HCT116 (cell line): Measurements from ENCODE around the gene CKB. TPM values are rescaled to one million over a fixed set of nuclear protein-coding genes. Genes with fewer than 3 reads are reported as not detected.

Source experiments
- ATAC-seq: fragments of 200-7000 bp; cut with Tn5 transposase; 2 replicates; pipeline ENCODE4 v1.9.1; 2020; ENCODE audit warnings: mild to moderate bottlenecking, moderate library complexity
- BruUV-seq: library from RNA; stranded (reverse); fragments of 400-500 nt; replicated peaks from 2 replicates; lab custom pipeline; 2021; lab: Mats Ljungman, UMichigan
- CTCF ChIA-PET: fragments of 300-600 bp; sonication (Branson Sonifier 250); formaldehyde crosslinking; loops from one replicate; lab custom pipeline; 2021; ENCODE audit warnings: antibody characterized with exemption; lab: Charles Lee
- POLR2A ChIA-PET: fragments of 300-600, 350-600 bp; sonication (Branson Sonifier 250); formaldehyde crosslinking; loops from one replicate; lab custom pipeline; 2021; ENCODE audit warnings: antibody characterized with exemption; lab: Charles Lee
- RAD21 ChIA-PET, 2 experiments: fragments of 300-600 bp; sonication (Branson Sonifier 250); formaldehyde crosslinking; loops; one replicate each; lab custom pipeline; 2023; ENCODE audit warnings: low total read pairs in 2 of 2; ENCODE audit not compliant: uncharacterized antibody in 2 of 2, unreplicated experiment in 2 of 2, low non-redundant PET in 1 of 2; lab: Charles Lee
- DNase-seq: peaks from one replicate; pipeline ENCODE4 v3.0.0-alpha.2; 2010; ENCODE audit warnings: low read depth, low spot score
- H2AFZ ChIP-seq: fragments of 200-600 bp; shearing (Covaris generic), sonication (generic); 2 replicates; pipeline ENCODE4 v1.6.1; 2017; ENCODE audit warnings: low read depth, mixed run types, mixed read lengths, antibody characterized with exemption, low read length; ENCODE audit not compliant: poor library complexity, severe bottlenecking
- H3K27ac ChIP-seq: 2 replicates; pipeline ENCODE4 v1.5.1; 2012; ENCODE audit warnings: low read depth, low read length
- H3K27me3 ChIP-seq: fragments of 200-600 bp; sonication (generic); 2 replicates; pipeline ENCODE4 v1.6.1; 2016; ENCODE audit warnings: mixed run types, low read length, mixed read lengths; ENCODE audit not compliant: insufficient read depth
- H3K36me3 ChIP-seq, 2 experiments: fragments of 200-500 bp in 1 of 2; fragments of 200-600 bp in 1 of 2; sonication (Bioruptor generic) in 1 of 2; sonication (generic) in 1 of 2; 2 replicates each; pipeline versions ENCODE4 v1.5.1 to v1.6.1; 2014 to 2016; ENCODE audit warnings: low read length in 2 of 2, inconsistent platforms in 1 of 2, mixed read lengths in 1 of 2, mixed run types in 1 of 2; ENCODE audit not compliant: insufficient read depth in 2 of 2, control insufficient read depth in 1 of 2
- H3K4me1 ChIP-seq, 2 experiments: fragments of 200-600 bp in 1 of 2; sonication (generic) in 1 of 2; 2 replicates each; pipeline versions ENCODE4 v1.5.1 to v1.6.1; 2012 to 2017; ENCODE audit warnings: low read length in 2 of 2, inconsistent platforms in 1 of 2, mild to moderate bottlenecking in 1 of 2, mixed read lengths in 1 of 2, mixed run types in 1 of 2, moderate library complexity in 1 of 2; ENCODE audit not compliant: insufficient read depth in 2 of 2, control insufficient read depth in 1 of 2
- H3K4me2 ChIP-seq: fragments of 200-600 bp; sonication (generic); 2 replicates; pipeline ENCODE4 v1.6.1; 2017; ENCODE audit warnings: mixed run types, low read length, mixed read lengths
- H3K4me3 ChIP-seq, 2 experiments: fragments of 200-600 bp in 1 of 2; sonication (generic) in 1 of 2; replicated peaks in 1 of 2; 2 replicates each; pipeline ENCODE4 v1.5.1; 2011 to 2016; ENCODE audit warnings: low read length in 2 of 2, control low read depth in 1 of 2, low read depth in 1 of 2, mild to moderate bottlenecking in 1 of 2, mixed read lengths in 1 of 2, mixed run types in 1 of 2
- H3K79me2 ChIP-seq: fragments of 200-600 bp; sonication (generic); 2 replicates; pipeline ENCODE4 v1.6.1; 2017; ENCODE audit warnings: mild to moderate bottlenecking, mixed run types, low read length, moderate library complexity, mixed read lengths; ENCODE audit not compliant: insufficient read depth
- H3K9ac ChIP-seq: fragments of 200-600 bp; sonication (generic); 2 replicates; pipeline ENCODE4 v1.6.1; 2016; ENCODE audit warnings: low read length, mixed read lengths
- H3K9me2 ChIP-seq: fragments of 200-600 bp; sonication (generic), shearing (Covaris generic); 2 replicates; pipeline ENCODE4 v1.6.1; 2017; ENCODE audit warnings: mixed run types, mild to moderate bottlenecking, moderate library complexity; ENCODE audit not compliant: insufficient read depth
- H3K9me3 ChIP-seq, 2 experiments: fragments of 200-500 bp in 1 of 2; fragments of 200-600 bp in 1 of 2; sonication (Bioruptor generic) in 1 of 2; sonication (generic) in 1 of 2; 2 replicates each; pipeline ENCODE4 v1.6.1; 2014 to 2017; ENCODE audit warnings: low read length in 2 of 2, mixed read lengths in 2 of 2, inconsistent platforms in 1 of 2, low read depth in 1 of 2, mild to moderate bottlenecking in 1 of 2, mixed run types in 1 of 2, moderate library complexity in 1 of 2; ENCODE audit not compliant: control insufficient read depth in 1 of 2, insufficient read depth in 1 of 2
- H4K20me1 ChIP-seq: fragments of 200-600 bp; sonication (generic), shearing (Covaris generic); 2 replicates; pipeline ENCODE4 v1.6.1; 2017; ENCODE audit warnings: mixed run types, mild to moderate bottlenecking, moderate library complexity; ENCODE audit not compliant: insufficient read depth
- CBX3 ChIP-seq: IDR thresholded peaks from 2 replicates; pipeline ENCODE4 v1.6.1; 2012; ENCODE audit warnings: low read depth
- CEBPB ChIP-seq: IDR thresholded peaks from 2 replicates; pipeline ENCODE4 v1.6.1; 2012; ENCODE audit warnings: low read depth
- EGR1 ChIP-seq: IDR thresholded peaks from 2 replicates; pipeline ENCODE4 v1.6.1; 2012; ENCODE audit warnings: low read depth
- ELF1 ChIP-seq: IDR thresholded peaks from 2 replicates; pipeline ENCODE4 v1.6.1; 2012; ENCODE audit warnings: low read depth, borderline replicate concordance
- EZH2phosphoT487 ChIP-seq: fragments of 200-600 bp; IDR thresholded peaks from 2 replicates; pipeline ENCODE4 v1.6.1; 2018; ENCODE audit warnings: antibody characterized with exemption, borderline replicate concordance
- JUND ChIP-seq: IDR thresholded peaks from 2 replicates; pipeline ENCODE4 v1.6.1; 2012
- POLR2A ChIP-seq: IDR thresholded peaks from 2 replicates; pipeline ENCODE4 v1.7.0; 2011; ENCODE audit warnings: borderline replicate concordance; ENCODE audit not compliant: insufficient read depth, insufficient read length; ENCODE audit errors: extremely low read depth
- REST ChIP-seq: IDR thresholded peaks from 2 replicates; pipeline ENCODE4 v1.6.1; 2012; ENCODE audit warnings: low read depth
- SP1 ChIP-seq: IDR thresholded peaks from 2 replicates; pipeline ENCODE4 v1.6.1; 2012; ENCODE audit warnings: low read depth
- TCF7L2 ChIP-seq: IDR thresholded peaks from 2 replicates; pipeline ENCODE4 v1.7.0; 2011; ENCODE audit warnings: borderline replicate concordance, inconsistent platforms; ENCODE audit not compliant: insufficient read depth, insufficient read length; ENCODE audit errors: extremely low read depth
- ZNF274 ChIP-seq: fragments of 200-500 bp; sonication (Bioruptor generic); IDR thresholded peaks from 2 replicates; pipeline ENCODE4 v1.6.1; 2014; ENCODE audit warnings: mild to moderate bottlenecking, low read depth, low read length, inconsistent platforms
- intact Hi-C: fragments of 100-400 bp; cut with micrococcal nuclease; formaldehyde crosslinking; loops from 2 replicates; pipeline ENCODE4 v1.10.0; 2022
- total RNA-seq: library from RNA; stranded (reverse); gene quantifications from one replicate; pipeline ENCODE4 v1.2.1, GENCODE V29; 2021; ENCODE audit not compliant: unreplicated experiment
- TF ChIP-seq, protein P1 (sequence below): IDR thresholded peaks from 2 replicates; pipeline ENCODE4 v1.6.1; 2012
- TF ChIP-seq, protein P2 (sequence below): IDR thresholded peaks from 2 replicates; pipeline ENCODE4 v1.6.1; 2012
- TF ChIP-seq, protein P3 (sequence below), 3 experiments: fragments of 200-600 bp in 1 of 3; sonication (generic) in 1 of 3; IDR thresholded peaks in 2 of 3; conservative IDR thresholded peaks in 1 of 3; 2 replicates each; pipeline ENCODE4 v1.5.1; 2012 to 2017; ENCODE audit warnings: low read depth in 2 of 3, low read length in 2 of 3, antibody characterized with exemption in 1 of 3, borderline replicate concordance in 1 of 3, control low read depth in 1 of 3, mild to moderate bottlenecking in 1 of 3, mixed read lengths in 1 of 3, mixed run types in 1 of 3, moderate library complexity in 1 of 3; ENCODE audit not compliant: insufficient read depth in 1 of 3
- TF ChIP-seq, protein P4 (sequence below): IDR thresholded peaks from 2 replicates; pipeline ENCODE4 v1.6.1; 2011; ENCODE audit warnings: mild to moderate bottlenecking, low read length, moderate library complexity; ENCODE audit not compliant: insufficient replicate concordance; ENCODE audit errors: extremely low read depth

Gene CKB
- total RNA-seq, 1 experiment from 2014 or later: 605 TPM

DNA sequence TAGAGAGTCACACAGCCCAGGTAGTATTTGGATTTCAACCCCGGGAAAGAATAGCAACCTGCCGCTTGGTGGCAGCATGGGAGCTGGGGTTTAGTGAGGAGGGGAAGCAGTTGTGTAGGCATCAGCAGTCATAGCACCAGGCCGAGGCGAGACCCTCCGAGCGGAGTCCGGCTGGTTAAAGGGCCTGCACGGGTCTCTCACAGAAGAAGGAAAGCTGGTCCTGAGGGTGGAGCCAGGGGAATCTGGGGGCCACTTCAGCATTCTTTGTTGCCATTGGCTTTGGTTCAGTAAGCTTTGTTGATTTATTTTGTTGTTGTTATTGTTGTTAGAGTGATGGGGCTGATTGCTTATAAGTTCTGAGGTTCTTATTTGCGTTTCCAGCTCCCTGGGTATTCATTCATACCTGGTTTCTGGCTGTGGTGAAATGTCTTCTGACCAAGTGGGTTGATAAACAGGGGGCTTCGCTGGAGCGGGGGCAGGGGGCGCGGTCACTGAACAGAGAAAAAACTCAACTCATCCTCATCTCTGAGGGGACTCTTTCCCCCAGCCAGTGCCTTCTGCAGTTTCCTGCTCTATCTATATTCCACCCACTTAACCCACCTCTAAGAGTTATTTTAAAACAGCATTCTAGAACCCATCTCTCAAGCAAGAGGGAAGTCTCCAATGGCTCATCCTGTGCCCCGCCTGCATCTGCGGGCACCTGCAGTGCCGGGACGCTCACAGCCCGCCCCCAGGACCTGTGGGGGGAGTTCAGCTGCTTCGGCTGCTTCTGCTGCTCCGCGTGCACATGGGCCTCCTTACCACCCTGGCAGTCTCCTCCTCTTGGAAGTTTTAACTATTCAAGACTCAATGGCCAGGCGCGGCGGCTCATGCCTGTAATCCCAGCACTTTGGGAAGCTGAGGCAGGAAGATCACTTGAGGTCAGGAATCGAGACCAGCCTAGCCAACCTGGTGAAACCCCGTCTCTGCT lies 11.6 kb downstream of the CKB start:
- TF ChIP-seq, protein P1, sequence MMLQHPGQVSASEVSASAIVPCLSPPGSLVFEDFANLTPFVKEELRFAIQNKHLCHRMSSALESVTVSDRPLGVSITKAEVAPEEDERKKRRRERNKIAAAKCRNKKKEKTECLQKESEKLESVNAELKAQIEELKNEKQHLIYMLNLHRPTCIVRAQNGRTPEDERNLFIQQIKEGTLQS: no peak
- no peak for TF ChIP-seq ZNF274
- TF ChIP-seq CEBPB: no peak
- TF ChIP-seq, protein P2, sequence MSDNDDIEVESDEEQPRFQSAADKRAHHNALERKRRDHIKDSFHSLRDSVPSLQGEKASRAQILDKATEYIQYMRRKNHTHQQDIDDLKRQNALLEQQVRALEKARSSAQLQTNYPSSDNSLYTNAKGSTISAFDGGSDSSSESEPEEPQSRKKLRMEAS: no peak
- no peak for TF ChIP-seq JUND
- TF ChIP-seq EZH2phosphoT487: no peak
- no peak for TF ChIP-seq POLR2A
- no peak for TF ChIP-seq REST
- TF ChIP-seq CBX3: no peak
- TF ChIP-seq TCF7L2: no peak
- TF ChIP-seq, protein P3, sequence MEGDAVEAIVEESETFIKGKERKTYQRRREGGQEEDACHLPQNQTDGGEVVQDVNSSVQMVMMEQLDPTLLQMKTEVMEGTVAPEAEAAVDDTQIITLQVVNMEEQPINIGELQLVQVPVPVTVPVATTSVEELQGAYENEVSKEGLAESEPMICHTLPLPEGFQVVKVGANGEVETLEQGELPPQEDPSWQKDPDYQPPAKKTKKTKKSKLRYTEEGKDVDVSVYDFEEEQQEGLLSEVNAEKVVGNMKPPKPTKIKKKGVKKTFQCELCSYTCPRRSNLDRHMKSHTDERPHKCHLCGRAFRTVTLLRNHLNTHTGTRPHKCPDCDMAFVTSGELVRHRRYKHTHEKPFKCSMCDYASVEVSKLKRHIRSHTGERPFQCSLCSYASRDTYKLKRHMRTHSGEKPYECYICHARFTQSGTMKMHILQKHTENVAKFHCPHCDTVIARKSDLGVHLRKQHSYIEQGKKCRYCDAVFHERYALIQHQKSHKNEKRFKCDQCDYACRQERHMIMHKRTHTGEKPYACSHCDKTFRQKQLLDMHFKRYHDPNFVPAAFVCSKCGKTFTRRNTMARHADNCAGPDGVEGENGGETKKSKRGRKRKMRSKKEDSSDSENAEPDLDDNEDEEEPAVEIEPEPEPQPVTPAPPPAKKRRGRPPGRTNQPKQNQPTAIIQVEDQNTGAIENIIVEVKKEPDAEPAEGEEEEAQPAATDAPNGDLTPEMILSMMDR (IDR thresholded peaks at IDR 0.05 in 2 of 3, conservative IDR thresholded peaks at IDR 0.05 in 1 of 3; ENCODE audit: borderline replicate concordance in 1 of 3, insufficient read depth in 1 of 3, low read depth in 2 of 3, low read length in 2 of 3): no peak
- TF ChIP-seq, protein P4, sequence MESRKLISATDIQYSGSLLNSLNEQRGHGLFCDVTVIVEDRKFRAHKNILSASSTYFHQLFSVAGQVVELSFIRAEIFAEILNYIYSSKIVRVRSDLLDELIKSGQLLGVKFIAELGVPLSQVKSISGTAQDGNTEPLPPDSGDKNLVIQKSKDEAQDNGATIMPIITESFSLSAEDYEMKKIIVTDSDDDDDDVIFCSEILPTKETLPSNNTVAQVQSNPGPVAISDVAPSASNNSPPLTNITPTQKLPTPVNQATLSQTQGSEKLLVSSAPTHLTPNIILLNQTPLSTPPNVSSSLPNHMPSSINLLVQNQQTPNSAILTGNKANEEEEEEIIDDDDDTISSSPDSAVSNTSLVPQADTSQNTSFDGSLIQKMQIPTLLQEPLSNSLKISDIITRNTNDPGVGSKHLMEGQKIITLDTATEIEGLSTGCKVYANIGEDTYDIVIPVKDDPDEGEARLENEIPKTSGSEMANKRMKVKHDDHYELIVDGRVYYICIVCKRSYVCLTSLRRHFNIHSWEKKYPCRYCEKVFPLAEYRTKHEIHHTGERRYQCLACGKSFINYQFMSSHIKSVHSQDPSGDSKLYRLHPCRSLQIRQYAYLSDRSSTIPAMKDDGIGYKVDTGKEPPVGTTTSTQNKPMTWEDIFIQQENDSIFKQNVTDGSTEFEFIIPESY: no peak
- no peak for TF ChIP-seq ELF1
- TF ChIP-seq EGR1: no peak
- TF ChIP-seq SP1: no peak
- TF ChIP-seq, all 23 proteins: peak for 0
- Histone ChIP-seq H3K27me3 (no peaks in the 10 kb centered on the region), H3K9ac (no peak overlapping the region), H3K79me2 (no peaks in the 10 kb centered on the region), H3K4me2 (no peak overlapping the region), H4K20me1 (no peaks in the 10 kb centered on the region), H3K27ac (no peak overlapping the region), H3K9me3 (no peaks in the 10 kb centered on the region), H2AFZ (no peak overlapping the region), H3K9me2 (no peaks in the 10 kb centered on the region), H3K36me3 (peaks cover 4% of the 10 kb centered on the region in 2 experiments; a peak in 2 of 4 replicates), H3K4me3 (no peak overlapping the region), H3K4me1 (peaks cover 0 to 9% of the 10 kb centered on the region in 2 experiments; a peak in 2 of 4 replicates)
- BruUV-seq: no TSS peak
- RAD21 ChIA-PET: no interaction called here
- POLR2A ChIA-PET: no interaction called here
- no peak for DNase-seq
- ATAC-seq: no peak
- CTCF ChIA-PET: interaction anchor here (1.4 kb wide), 1 partner anchor 11 kb away, joined by 3 read pairs; no protein-coding TSS in a partner anchor
- intact Hi-C loops: no loop called here
